ENCODE results near the gene NOBOX. TPM values are rescaled to one million over a fixed set of nuclear protein-coding genes. Genes with fewer than 3 reads are reported as not detected.

The NOBOX gene
- not detected in 2 replicates for total RNA-seq

DNA sequence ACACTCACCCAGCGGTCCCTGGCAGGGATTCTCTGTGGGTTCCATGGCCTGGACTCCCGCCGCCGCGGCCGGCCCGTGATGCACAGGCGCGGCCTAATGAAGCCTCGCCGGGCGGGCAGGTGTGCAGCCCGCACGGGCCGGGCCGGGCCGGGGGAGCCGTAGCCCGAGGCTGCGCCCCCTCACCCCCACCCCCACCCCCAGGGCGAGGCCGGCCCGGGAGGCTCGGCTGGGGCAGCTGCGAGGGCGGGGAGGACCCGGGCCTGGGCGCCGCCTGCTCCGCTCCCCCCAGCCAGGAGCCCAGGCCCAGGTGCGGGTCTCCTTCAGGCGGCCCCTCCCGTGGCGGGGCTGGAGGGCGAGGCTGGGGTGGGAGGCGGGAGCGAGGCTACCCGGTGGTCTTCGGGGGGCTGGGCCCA lies at the start of gene NOBOX:
Gene NOBOX, minus strand, starts transcription at position 45 of the 413 bp plus-strand sequence.
- H3K4me3 ChIP-seq (ENCODE audit: low read depth, low read length): no peak within 1 kb of the TSS
- no peaks in the 10 kb centered on the region for H3K27me3 ChIP-seq (ENCODE audit: control insufficient read depth, insufficient read depth, low read length)
- H3K36me3 ChIP-seq (ENCODE audit: control insufficient read depth, insufficient read depth, low read length): no peaks in the 10 kb centered on the region
- no peak for DNase-seq (ENCODE audit: low read depth)
- no peak for TF ChIP-seq CTCF (IDR thresholded peaks at IDR 0.05; ENCODE audit: insufficient read depth, low read length, severe bottlenecking)
- no peak for FAIRE-seq

GRCh38 chr7:144452064-144452463 lies 48.6 kb upstream of the NOBOX start:
- DNase-seq (ENCODE audit: low read depth) (no peak), FAIRE-seq (no peak)
- Histone ChIP-seq H3K36me3 (ENCODE audit: control insufficient read depth, insufficient read depth, low read length) (no peaks in the 10 kb centered on the region), H3K4me3 (ENCODE audit: low read depth, low read length) (no peak overlapping the region), H3K27me3 (ENCODE audit: control insufficient read depth, insufficient read depth, low read length) (no peaks in the 10 kb centered on the region)
- TF ChIP-seq CTCF (IDR thresholded peaks at IDR 0.05; ENCODE audit: insufficient read depth, low read length, severe bottlenecking): no peak

DNA sequence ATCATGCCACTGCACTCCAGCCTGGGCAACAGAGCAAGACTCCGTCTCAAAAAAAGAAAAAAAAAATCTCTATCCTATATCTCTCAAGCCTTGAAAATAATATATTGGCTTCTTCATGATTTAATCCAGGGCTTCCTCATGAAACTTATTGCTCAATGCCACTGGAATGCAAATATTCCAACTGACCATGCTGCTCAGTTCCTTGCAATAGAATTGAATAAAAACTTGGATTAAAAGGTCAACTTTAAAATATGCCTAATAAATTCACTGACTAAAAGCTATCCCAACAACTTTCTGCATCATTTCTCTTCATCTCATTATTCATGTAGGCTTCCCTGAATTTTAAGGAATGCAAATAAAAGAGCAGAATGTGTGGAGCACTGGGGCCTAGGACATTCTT lies 42.1 kb upstream of the NOBOX start:
- Histone ChIP-seq H3K27me3 (ENCODE audit: control insufficient read depth, insufficient read depth, low read length) (no peaks in the 10 kb centered on the region), H3K36me3 (ENCODE audit: control insufficient read depth, insufficient read depth, low read length) (no peaks in the 10 kb centered on the region), H3K4me3 (ENCODE audit: low read depth, low read length) (no peak overlapping the region)
- DNase-seq (ENCODE audit: low read depth) (no peak), FAIRE-seq (no peak)
- no peak for TF ChIP-seq CTCF (IDR thresholded peaks at IDR 0.05; ENCODE audit: insufficient read depth, low read length, severe bottlenecking)

GRCh38 chr7:144439717-144440205 lies 36.3 kb upstream of the NOBOX start:
- Histone ChIP-seq H3K4me3 (ENCODE audit: low read depth, low read length) (no peak overlapping the region), H3K36me3 (ENCODE audit: control insufficient read depth, insufficient read depth, low read length) (no peaks in the 10 kb centered on the region), H3K27me3 (ENCODE audit: control insufficient read depth, insufficient read depth, low read length) (no peaks in the 10 kb centered on the region)
- no peak for FAIRE-seq
- no peak for TF ChIP-seq CTCF (IDR thresholded peaks at IDR 0.05; ENCODE audit: insufficient read depth, low read length, severe bottlenecking)
- DNase-seq (ENCODE audit: low read depth): no peak

GRCh38 chr7:144438759-144439158 lies 35.3 kb upstream of the NOBOX start:
- no peaks in the 10 kb centered on the region for H3K27me3 ChIP-seq (ENCODE audit: control insufficient read depth, insufficient read depth, low read length)
- no peak overlapping the region for H3K4me3 ChIP-seq (ENCODE audit: low read depth, low read length)
- H3K36me3 ChIP-seq (ENCODE audit: control insufficient read depth, insufficient read depth, low read length): no peaks in the 10 kb centered on the region
- DNase-seq (ENCODE audit: low read depth): no peak
- TF ChIP-seq CTCF (IDR thresholded peaks at IDR 0.05; ENCODE audit: insufficient read depth, low read length, severe bottlenecking): no peak
- no peak for FAIRE-seq
